ENCODE results near the gene FRMD3.

FRMD3 gene

DNA sequence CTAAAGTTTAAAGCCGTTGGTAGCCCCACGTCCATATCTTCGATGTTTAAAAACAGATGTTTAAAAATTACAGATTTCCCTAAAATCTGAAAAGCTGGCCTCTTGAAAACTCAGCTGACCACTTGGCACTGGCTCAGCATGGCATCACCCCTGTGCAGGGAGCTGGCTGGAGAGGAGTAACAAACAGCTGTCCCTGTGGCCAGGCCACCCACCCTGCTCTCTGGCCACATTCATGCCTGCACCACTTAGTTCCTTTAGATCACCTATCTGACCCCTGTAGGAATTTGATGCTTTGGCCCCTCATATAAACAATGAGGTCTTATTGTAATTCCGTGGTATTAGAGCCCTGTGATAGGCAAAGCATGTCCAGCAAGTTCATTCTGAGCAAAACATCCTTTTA lies 107.5 kb downstream of the FRMD3 start:
- TF ChIP-seq MYC (IDR thresholded peaks at IDR 0.05; ENCODE audit: low read depth, low read length) (no peak), POLR2A (IDR thresholded peaks at IDR 0.05; ENCODE audit: extremely low read depth, insufficient read length) (no peak)
- TF ChIP-seq, protein P1, sequence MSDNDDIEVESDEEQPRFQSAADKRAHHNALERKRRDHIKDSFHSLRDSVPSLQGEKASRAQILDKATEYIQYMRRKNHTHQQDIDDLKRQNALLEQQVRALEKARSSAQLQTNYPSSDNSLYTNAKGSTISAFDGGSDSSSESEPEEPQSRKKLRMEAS (IDR thresholded peaks at IDR 0.05; ENCODE audit: low read depth, low read length): no peak
- TF ChIP-seq, protein P2, sequence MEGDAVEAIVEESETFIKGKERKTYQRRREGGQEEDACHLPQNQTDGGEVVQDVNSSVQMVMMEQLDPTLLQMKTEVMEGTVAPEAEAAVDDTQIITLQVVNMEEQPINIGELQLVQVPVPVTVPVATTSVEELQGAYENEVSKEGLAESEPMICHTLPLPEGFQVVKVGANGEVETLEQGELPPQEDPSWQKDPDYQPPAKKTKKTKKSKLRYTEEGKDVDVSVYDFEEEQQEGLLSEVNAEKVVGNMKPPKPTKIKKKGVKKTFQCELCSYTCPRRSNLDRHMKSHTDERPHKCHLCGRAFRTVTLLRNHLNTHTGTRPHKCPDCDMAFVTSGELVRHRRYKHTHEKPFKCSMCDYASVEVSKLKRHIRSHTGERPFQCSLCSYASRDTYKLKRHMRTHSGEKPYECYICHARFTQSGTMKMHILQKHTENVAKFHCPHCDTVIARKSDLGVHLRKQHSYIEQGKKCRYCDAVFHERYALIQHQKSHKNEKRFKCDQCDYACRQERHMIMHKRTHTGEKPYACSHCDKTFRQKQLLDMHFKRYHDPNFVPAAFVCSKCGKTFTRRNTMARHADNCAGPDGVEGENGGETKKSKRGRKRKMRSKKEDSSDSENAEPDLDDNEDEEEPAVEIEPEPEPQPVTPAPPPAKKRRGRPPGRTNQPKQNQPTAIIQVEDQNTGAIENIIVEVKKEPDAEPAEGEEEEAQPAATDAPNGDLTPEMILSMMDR (IDR thresholded peaks at IDR 0.05; ENCODE audit: low read depth, low read length): no peak
- no peak for DNase-seq (ENCODE audit: low read depth)
- no peak overlapping the region for H3K4me3 ChIP-seq (ENCODE audit: low read depth, low read length)

DNA sequence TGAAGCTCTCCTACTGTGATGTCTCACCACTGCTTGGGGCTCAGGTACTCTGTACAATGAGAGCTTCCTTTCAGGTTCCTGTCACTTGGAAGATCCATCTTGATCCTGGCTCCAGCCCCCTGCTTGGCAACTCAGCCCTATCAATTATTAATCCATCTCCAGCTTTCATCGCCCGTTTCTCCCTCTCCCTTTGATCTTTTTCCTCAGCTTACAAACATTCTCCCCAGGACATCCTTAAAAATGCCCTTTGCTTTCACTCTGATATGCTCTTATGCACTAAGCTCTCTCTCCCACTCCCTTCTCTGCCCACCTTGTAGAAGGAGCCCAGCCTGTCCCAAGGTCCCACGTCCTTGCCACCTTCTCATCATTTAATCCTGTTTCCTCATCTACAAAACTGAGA lies 109.0 kb downstream of the FRMD3 start:
- no peak for DNase-seq (ENCODE audit: low read depth)
- TF ChIP-seq, protein P2 (IDR thresholded peaks at IDR 0.05; ENCODE audit: low read depth, low read length): no peak
- TF ChIP-seq MYC (IDR thresholded peaks at IDR 0.05; ENCODE audit: low read depth, low read length): no peak
- TF ChIP-seq POLR2A (IDR thresholded peaks at IDR 0.05; ENCODE audit: extremely low read depth, insufficient read length): no peak
- TF ChIP-seq, protein P1 (IDR thresholded peaks at IDR 0.05; ENCODE audit: low read depth, low read length): no peak
- H3K4me3 ChIP-seq (ENCODE audit: low read depth, low read length): no peak overlapping the region

DNA sequence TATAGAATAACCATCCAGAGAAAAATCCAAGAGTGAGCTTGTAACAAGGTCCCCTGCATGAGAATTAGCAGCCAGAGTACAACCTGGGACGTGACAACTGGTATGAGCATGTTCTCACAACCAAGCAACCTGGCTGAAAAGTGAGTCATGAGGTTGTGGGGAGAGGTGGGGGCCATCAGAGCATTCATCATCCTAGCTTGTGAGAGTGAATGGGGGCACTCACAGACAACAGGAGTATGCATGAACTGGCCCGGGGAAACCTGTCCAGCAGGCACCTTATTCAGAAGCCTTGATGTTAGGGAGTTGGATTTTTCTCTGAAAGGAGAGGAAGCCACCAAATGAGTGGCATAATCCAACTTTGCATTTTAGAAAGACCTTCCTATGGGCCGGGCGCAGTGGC lies 113.0 kb downstream of the FRMD3 start:
- H3K4me3 ChIP-seq (ENCODE audit: low read depth, low read length): no peak overlapping the region
- TF ChIP-seq, protein P1 (IDR thresholded peaks at IDR 0.05; ENCODE audit: low read depth, low read length): no peak
- no peak for TF ChIP-seq MYC (IDR thresholded peaks at IDR 0.05; ENCODE audit: low read depth, low read length)
- TF ChIP-seq, protein P2 (IDR thresholded peaks at IDR 0.05; ENCODE audit: low read depth, low read length): no peak
- no peak for TF ChIP-seq POLR2A (IDR thresholded peaks at IDR 0.05; ENCODE audit: extremely low read depth, insufficient read length)
- no peak for DNase-seq (ENCODE audit: low read depth)

DNA sequence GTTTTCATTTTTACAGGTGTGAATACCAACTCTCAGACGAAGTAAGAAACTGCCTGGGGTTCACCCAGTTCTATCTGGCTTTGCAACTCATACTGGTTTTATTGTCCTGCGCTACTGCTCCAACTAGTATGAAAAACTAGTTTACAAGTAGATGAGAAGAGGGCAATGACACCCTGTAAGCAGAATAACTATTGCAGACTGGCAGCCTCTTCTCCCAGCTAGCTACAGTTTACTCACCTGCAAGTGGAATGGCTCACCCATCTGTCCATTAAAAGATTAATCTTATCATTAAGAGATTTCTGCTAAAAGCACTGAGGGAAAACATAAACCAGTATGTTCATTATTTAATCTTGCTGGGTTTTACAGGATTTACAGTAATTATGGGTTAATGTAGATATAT lies 113.4 kb downstream of the FRMD3 start:
- DNase-seq (ENCODE audit: low read depth): no peak
- TF ChIP-seq POLR2A (IDR thresholded peaks at IDR 0.05; ENCODE audit: extremely low read depth, insufficient read length) (no peak), MYC (IDR thresholded peaks at IDR 0.05; ENCODE audit: low read depth, low read length) (no peak)
- TF ChIP-seq, protein P1 (IDR thresholded peaks at IDR 0.05; ENCODE audit: low read depth, low read length): no peak
- TF ChIP-seq, protein P2 (IDR thresholded peaks at IDR 0.05; ENCODE audit: low read depth, low read length): no peak
- H3K4me3 ChIP-seq (ENCODE audit: low read depth, low read length): no peak overlapping the region

DNA sequence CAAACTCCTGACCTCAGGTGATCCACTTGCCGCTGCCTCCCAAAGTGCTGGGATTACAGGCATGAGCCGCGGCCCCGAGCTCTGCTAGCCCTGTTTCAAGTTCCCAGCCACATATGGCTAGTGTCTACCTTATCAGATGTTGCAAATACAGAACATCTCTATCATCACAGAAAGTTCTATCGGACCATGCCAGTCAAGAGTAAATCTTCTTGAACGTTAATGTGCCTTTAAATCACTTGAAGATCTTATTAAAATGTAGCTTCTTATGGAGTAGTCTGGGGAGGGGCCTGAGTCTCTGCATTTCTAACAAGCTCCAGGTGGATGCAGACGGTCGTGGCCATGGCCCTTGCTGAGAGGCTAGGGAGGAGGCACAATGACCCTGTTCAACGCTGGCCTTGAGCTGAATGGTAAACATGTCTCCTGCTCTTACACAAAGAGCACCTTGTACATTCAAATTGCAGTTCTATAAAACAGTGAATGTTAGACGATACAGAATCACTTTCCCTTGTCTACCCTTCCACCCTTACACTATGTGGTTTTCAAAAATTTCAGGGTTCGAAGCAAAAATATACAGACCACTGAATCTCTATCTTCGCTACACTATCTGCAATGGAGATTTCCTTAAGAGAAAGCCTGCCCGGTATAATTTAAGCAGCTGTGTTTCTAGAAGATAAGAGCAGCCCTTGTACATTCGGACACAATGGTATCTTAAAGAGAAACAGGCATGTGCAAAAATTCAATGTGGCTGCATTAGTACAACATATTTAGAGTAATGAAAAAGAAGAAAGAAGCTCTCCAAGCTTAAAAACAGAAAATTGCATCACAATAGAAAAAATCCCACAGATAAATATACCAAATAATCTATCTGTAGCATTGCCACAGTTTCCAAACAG lies 114.1 kb downstream of the FRMD3 start:
- TF ChIP-seq MYC (IDR thresholded peaks at IDR 0.05; ENCODE audit: low read depth, low read length) (no peak), POLR2A (IDR thresholded peaks at IDR 0.05; ENCODE audit: extremely low read depth, insufficient read length) (no peak)
- TF ChIP-seq, protein P2 (IDR thresholded peaks at IDR 0.05; ENCODE audit: low read depth, low read length): no peak
- TF ChIP-seq, protein P1 (IDR thresholded peaks at IDR 0.05; ENCODE audit: low read depth, low read length): no peak
- DNase-seq (ENCODE audit: low read depth): no peak
- no peak overlapping the region for H3K4me3 ChIP-seq (ENCODE audit: low read depth, low read length)

Measured in NB4 (cell line).